ENCODE data around the gene TOR1B.
A peak's percentile ranks its signal among the peaks of the same experiment; 100 is the strongest.
"Not testable (repeated sequence)": the region's sequence is repeated elsewhere in the genome, so short reads cannot be mapped to it uniquely, and the experiment has no call there.

TOR1B gene

GRCh38 chr9:129775448-129775798, 27.6 kb upstream of the TOR1B start:
- intact Hi-C loops (cut with DNase I) = no loop called here
- no peak for DNase-seq

DNA sequence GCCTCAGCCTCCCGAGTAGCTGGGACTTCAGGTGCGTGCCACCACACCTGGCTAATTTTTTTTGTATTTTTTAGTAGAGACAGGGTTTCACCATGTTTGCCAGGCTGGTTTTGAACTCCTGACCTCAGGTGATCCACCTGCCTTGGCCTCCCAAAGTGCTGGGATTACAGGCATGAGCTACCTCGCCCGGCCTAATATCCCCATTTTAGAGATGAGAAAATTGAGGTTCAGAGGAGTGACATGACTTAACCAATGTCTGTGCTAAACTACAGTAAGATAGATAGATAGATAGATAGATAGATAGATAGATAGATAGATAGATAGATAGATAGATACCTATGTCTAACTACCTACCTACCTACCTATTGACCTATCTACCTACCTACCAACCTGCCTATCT, 26.9 kb upstream of the TOR1B start:
- DNase-seq; intact Hi-C loops (cut with DNase I): not testable (repeated sequence)

GRCh38 chr9:129776566-129776937, 26.4 kb upstream of the TOR1B start:
- intact Hi-C loops (cut with DNase I) = no loop called here
- DNase-seq = no peak

DNA sequence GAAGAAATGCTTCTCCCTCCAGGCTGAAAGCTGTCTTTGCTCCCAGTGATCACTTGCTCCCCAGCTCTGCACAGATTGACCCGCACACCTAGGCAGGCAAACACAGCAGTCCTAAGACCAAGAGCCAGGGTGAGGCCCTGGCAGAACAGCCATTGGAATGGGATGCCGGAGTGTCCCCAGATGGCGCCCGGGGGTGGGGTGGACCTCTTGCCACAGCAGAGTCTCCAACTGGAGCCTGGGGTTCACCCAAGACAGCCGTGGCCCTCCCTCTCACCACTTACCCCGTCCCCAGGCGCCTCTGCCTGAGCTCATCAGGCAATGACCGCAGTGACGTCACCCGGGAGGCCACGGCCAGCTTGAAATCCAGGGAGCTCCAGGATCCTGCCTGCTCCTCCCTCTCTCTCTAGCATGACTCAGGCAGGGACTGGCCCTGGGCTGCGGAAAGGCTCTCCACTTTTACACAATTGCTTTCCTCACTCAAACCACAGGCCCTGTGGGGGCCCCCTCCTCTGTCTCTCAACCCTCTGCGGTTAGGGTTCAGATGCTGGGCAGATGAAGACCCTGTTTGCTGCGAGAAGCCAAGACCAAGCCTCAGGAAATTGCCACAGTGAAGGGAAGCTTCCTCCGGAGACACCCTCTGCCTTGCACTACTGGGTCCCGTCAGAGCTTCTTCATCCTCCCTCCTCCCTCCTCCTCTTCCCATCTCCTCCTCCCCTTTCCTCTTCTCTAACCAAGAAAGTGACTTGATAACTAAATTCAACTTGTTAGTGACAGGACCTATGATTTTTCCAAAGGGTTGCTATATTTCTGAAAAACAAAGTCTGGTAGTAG, 25.8 kb upstream of the TOR1B start:
- peak; percentile 37 to 86 (median 66) for DNase-seq
- intact Hi-C loops (cut with DNase I) = no loop called here

DNA sequence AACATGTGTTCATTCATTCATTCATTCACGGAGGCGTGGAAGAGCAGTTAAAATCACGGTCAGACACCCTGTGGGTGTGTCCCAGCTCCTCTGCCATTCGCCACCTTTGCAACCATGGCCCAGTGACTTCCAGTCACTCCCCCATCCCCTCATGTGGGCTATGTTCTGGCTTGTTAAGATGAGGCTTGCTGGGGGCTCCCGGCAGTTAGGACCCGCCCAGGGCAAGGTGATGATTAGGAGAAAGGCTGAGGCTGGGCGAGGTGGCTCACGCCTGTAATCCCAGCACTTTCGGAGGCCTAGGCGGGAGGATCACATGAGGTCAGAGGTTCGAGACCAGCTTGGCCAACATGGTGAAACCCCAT, 25.2 kb upstream of the TOR1B start:
- no peak for DNase-seq
- intact Hi-C loops (cut with DNase I) = no loop called here

GRCh38 chr9:129778469-129778868, 24.5 kb upstream of the TOR1B start:
- intact Hi-C loops (cut with DNase I) = no loop called here
- DNase-seq = no peak

GRCh38 chr9:129779560-129780190, 23.3 kb upstream of the TOR1B start:
- intact Hi-C loops (cut with DNase I) = loop anchor here (5.0 to 10.0 kb wide), 3 partner anchors 42 to 645 kb away; partner anchors contain the start of gene ASB6
- no peak for DNase-seq

DNA sequence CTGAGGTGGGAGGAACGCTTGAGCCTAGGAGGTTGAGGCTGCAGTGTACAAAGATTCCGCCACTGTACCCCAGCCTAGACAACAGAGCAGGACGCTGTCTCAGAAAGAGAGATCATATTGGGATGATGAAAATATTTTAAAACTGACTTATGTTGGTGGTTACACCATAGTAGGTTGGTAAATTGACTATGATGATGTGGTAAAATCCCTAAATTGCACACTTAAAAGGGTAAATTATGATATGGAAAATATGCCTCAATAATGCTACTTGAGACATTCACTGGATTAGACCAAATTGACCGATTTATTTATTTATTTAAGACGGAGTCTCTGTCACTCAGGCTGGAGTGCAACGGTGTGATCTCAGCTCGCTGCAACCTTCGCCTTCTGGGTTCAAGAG, 21.9 kb upstream of the TOR1B start:
- intact Hi-C loops (cut with DNase I) = loop anchor here (5.0 to 10.0 kb wide), 3 partner anchors 44 to 646 kb away; partner anchors contain the start of gene ASB6
- no peak for DNase-seq

- no peak for DNase-seq
- intact Hi-C loops (cut with DNase I) = loop anchor here (5.0 to 10.0 kb wide), 3 partner anchors 45 to 647 kb away; partner anchors contain the start of gene ASB6
Measured at GRCh38 chr9:129781981-129782380, 21.0 kb upstream of the TOR1B start.

DNA sequence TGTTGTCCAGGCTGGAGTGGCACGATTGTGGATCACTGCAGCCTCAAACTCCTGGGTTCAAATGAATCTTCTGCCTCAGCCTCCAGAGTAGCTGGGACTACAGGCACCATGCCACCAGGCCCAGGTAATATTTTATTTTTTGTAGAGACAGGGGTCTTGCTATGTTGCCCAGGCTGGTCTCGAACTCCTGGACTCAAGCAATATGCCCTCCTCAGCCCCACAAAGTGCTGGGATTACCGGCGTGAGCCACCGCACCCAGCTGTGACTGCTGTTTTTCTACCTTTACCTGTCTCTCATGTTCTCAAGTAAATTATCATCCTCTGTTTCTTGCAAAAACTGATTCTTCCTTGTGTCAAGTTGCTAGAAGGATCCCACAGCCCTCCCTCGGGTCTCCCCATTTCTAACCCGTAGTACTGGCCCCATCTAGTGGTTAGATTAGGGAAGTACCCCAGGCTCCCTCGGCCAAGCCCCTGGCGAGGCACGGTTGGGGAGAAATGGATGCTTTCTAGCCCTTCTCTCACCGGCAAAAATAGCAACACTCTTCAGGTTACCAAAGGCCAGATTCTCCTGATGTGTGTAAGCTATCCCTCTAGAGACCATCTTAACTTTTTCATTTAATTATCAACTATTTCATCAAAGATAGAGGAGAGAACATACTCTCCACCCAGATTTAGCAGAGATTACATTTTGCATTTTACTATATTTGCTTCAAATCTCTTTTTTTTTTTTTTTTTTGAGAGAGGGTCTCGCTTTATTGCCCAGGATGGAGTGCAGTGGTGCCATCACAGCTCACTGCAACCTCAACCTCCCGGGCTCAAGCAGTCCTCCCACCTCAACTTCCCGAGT, 19.2 kb upstream of the TOR1B start:
- peak; percentile 42 to 91 (median 76) for DNase-seq
- intact Hi-C loops (cut with DNase I) = loop anchor here (5.0 to 10.0 kb wide), 3 partner anchors 46 to 649 kb away; partner anchors contain the start of gene ASB6

- intact Hi-C loops (cut with DNase I) = loop anchor here (5.0 to 10.0 kb wide), 3 partner anchors 48 to 650 kb away; partner anchors contain the start of gene ASB6
- DNase-seq = not testable (repeated sequence)
Measured at GRCh38 chr9:129784970-129785369, 18.0 kb upstream of the TOR1B start.

- intact Hi-C loops (cut with DNase I) = loop anchor here (10.0 kb wide), 2 partner anchors 141 to 651 kb away; partner anchors contain the start of gene ASB6
- DNase-seq = no peak
Measured at GRCh38 chr9:129785866-129786265, 17.1 kb upstream of the TOR1B start.

DNA sequence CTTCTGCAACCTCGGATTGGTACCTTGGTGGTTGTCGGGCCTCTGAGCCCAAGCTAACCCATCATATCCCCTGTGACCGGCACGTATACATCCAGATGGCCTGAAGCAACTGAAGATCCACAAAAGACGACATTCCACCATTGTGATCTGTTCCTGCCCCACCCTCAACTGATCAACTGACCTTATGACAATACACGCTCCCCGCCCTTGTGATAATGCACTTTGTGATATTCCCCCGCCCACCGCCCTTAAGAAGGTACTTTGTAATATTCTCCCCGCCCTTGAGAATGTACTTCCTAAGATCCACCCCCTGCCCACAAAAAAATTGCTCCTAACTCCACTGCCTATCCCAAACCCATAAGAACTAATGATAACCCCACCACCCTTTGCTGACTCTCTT, 16.5 kb upstream of the TOR1B start:
- no peak for DNase-seq
- intact Hi-C loops (cut with DNase I) = loop anchor here (10.0 kb wide), 2 partner anchors 142 to 652 kb away; partner anchors contain the start of gene ASB6

DNA sequence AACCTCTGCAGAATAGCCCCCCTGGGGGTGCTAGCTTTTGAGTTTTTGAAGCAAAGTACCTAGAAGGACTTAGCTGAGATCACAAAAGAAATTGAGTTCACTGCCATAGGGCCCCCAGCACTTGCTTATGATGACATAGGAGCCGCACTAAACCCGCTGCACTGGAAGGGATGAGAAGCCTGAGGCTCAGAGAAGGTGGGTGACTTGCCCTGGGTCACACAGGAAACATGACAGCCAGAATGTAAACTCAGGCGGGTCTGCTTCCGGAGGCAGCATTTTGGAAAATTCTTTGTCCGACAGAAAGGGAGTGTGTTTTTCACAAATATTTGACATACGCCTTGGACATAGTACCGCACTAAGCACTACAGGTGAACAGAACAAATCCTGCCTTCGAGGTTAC, 8.4 kb upstream of the TOR1B start:
- intact Hi-C loops (cut with DNase I) = no loop called here
- DNase-seq = no peak

- intact Hi-C loops (cut with DNase I); DNase-seq: not testable (repeated sequence)
Measured at GRCh38 chr9:129796029-129796428, 7.0 kb upstream of the TOR1B start.

- DNase-seq = no peak
- intact Hi-C loops (cut with DNase I) = no loop called here
Measured at GRCh38 chr9:129798973-129799372, 4.0 kb upstream of the TOR1B start.

GRCh38 chr9:129801504-129801903, 1.5 kb upstream of the TOR1B start:
- DNase-seq = no peak
- intact Hi-C loops (cut with DNase I) = no loop called here

- intact Hi-C loops (cut with DNase I) = no loop called here
- DNase-seq = no peak
Measured at GRCh38 chr9:129803676-129804060, 684 bp downstream of the TOR1B start.

DNA sequence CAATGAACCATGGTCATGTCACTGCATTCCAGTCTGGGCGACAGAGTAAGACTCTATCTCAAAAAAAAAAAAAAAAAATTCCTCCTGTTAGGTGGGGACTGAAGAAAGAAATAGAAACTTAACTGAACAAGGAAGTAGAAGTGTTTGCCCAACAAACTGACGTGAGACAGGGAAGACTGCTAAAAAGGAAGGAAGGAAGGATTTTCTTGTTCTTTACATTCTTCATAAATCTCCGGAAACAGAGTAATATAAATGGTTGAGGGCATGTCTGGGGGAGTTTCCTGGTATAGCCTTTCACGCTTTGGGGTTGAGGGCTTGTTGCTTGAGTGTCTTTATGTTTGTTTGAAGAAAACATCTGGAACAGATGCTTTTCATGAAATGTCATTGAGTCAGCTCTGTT, 3.1 kb downstream of the TOR1B start:
- intact Hi-C loops (cut with DNase I) = no loop called here
- DNase-seq = no peak

GRCh38 chr9:129809346-129809745, 6.4 kb downstream of the TOR1B start:
- intact Hi-C loops (cut with DNase I) = no loop called here

More at GRCh38 chr9:129809346-129809745, 6.4 kb downstream of the TOR1B start:
- no peak for DNase-seq
